CD14-positive monocyte (primary cell): ENCODE measurements around the gene CCDC159. TPM values are rescaled to one million over a fixed set of nuclear protein-coding genes. Genes with fewer than 3 reads are reported as not detected.
A peak's percentile ranks its signal among the peaks of the same experiment; 100 is the strongest.
"Not testable (repeated sequence)": the region's sequence is repeated elsewhere in the genome, so short reads cannot be mapped to it uniquely, and the experiment has no call there.

Experiments
- DNase-seq, 3 donors: peaks; one replicate each; pipeline ENCODE4 v3.0.0-alpha.2; 2011 to 2022
- H2AFZ ChIP-seq: 2 replicates; pipeline ENCODE4 v1.6.0; 2012; ENCODE audit warnings: mild to moderate bottlenecking, low read depth, low read length, inconsistent platforms; ENCODE audit not compliant: insufficient read depth, poor library complexity, severe bottlenecking
- H3K27ac ChIP-seq, 2 donors: 1 replicate in 1 of 2; 2 replicates in 1 of 2; pipeline ENCODE4 v1.5.1; 2012 to 2013; ENCODE audit warnings: low read length in 2 of 2, control low read depth in 1 of 2, inconsistent platforms in 1 of 2, low read depth in 1 of 2, mild to moderate bottlenecking in 1 of 2
- H3K27me3 ChIP-seq, 2 donors: one replicate each; pipeline versions ENCODE4 v1.6.0 to v1.6.1; 2011 to 2013; ENCODE audit warnings: low read length in 2 of 2; ENCODE audit not compliant: control insufficient read depth in 2 of 2, insufficient read depth in 2 of 2
- H3K36me3 ChIP-seq, 2 donors: replicated peaks in 1 of 2; 1 replicate in 1 of 2; 2 replicates in 1 of 2; pipeline versions ENCODE4 v1.5.1 to v1.6.1; 2012 to 2013; ENCODE audit warnings: low read length in 2 of 2, control low read depth in 1 of 2, inconsistent platforms in 1 of 2, mild to moderate bottlenecking in 1 of 2; ENCODE audit not compliant: insufficient read depth in 2 of 2, control insufficient read depth in 1 of 2
- H3K4me1 ChIP-seq, 2 donors: 1 replicate in 1 of 2; 2 replicates in 1 of 2; pipeline versions ENCODE4 v1.5.1 to v1.6.1; 2012 to 2013; ENCODE audit warnings: low read length in 2 of 2, control low read depth in 1 of 2, inconsistent platforms in 1 of 2, mild to moderate bottlenecking in 1 of 2, moderate library complexity in 1 of 2; ENCODE audit not compliant: insufficient read depth in 2 of 2, control insufficient read depth in 1 of 2
- H3K4me2 ChIP-seq: replicated peaks from 2 replicates; pipeline ENCODE3; 2012; ENCODE audit warnings: low read length, moderate library complexity, mild to moderate bottlenecking; ENCODE audit not compliant: poor library complexity, severe bottlenecking; ENCODE audit errors: extremely low read depth
- H3K4me3 ChIP-seq, 3 experiments: fragments of 200-600 bp in 1 of 3; sonication (generic) in 1 of 3; replicated peaks in 1 of 3; 1 replicate in 2 of 3; 2 replicates in 1 of 3; pipeline ENCODE4 v1.5.1; 2011 to 2013; ENCODE audit warnings: low read length in 3 of 3, mild to moderate bottlenecking in 3 of 3, control low read depth in 2 of 3, low read depth in 2 of 3, inconsistent platforms in 1 of 3, moderate library complexity in 1 of 3
- H3K79me2 ChIP-seq: 2 replicates; pipeline ENCODE4 v1.6.0; 2012; ENCODE audit warnings: mild to moderate bottlenecking, control low read depth, inconsistent platforms, low read length, moderate library complexity; ENCODE audit not compliant: insufficient read depth
- H3K9ac ChIP-seq: 2 replicates; pipeline ENCODE4 v1.6.0; 2017; ENCODE audit warnings: low read length, mild to moderate bottlenecking; ENCODE audit not compliant: insufficient read depth, poor library complexity, severe bottlenecking
- H3K9me3 ChIP-seq, 2 donors: replicated peaks in 1 of 2; 1 replicate in 1 of 2; 2 replicates in 1 of 2; pipeline versions ENCODE4 v1.5.1 to v1.6.1; 2012 to 2013; ENCODE audit warnings: low read length in 2 of 2, control low read depth in 1 of 2; ENCODE audit not compliant: control insufficient read depth in 1 of 2, insufficient read depth in 1 of 2
- H4K20me1 ChIP-seq: 2 replicates; pipeline ENCODE4 v1.6.0; 2012; ENCODE audit warnings: mild to moderate bottlenecking, low read length, control low read depth, moderate library complexity; ENCODE audit not compliant: insufficient read depth
- H3K27ac Mint-ChIP-seq, 7 donors: one replicate each; pipeline ENCODE4 v1.8.0; 2020; ENCODE audit warnings: mild to moderate bottlenecking in 7 of 7, mixed read lengths in 7 of 7, moderate library complexity in 6 of 7, inconsistent platforms in 2 of 7
- H3K27me3 Mint-ChIP-seq, 3 donors: one replicate each; pipeline ENCODE4 v1.8.0; 2021 to 2022; ENCODE audit warnings: low read depth in 3 of 3, mild to moderate bottlenecking in 3 of 3, mixed read lengths in 3 of 3, moderate library complexity in 3 of 3, inconsistent platforms in 1 of 3
- H3K36me3 Mint-ChIP-seq, 2 donors: one replicate each; pipeline ENCODE4 v1.8.0; 2020; ENCODE audit warnings: mixed read lengths in 2 of 2, inconsistent platforms in 1 of 2, mild to moderate bottlenecking in 1 of 2
- H3K4me1 Mint-ChIP-seq: one replicate; pipeline ENCODE4 v1.8.0; 2020; ENCODE audit warnings: mild to moderate bottlenecking, mixed read lengths
- H3K4me3 Mint-ChIP-seq, 2 donors: one replicate each; pipeline ENCODE4 v1.8.0; 2020; ENCODE audit warnings: mild to moderate bottlenecking in 2 of 2, mixed read lengths in 2 of 2, moderate library complexity in 1 of 2
- H3K9me3 Mint-ChIP-seq, 7 donors: one replicate each; pipeline ENCODE4 v1.8.0; 2020 to 2022; ENCODE audit warnings: mixed read lengths in 7 of 7, mild to moderate bottlenecking in 6 of 7, moderate library complexity in 6 of 7, inconsistent platforms in 2 of 7
- WGBS: methylation state at CpG from one replicate; pipeline ENCODE4 v1.1.5; 2013; ENCODE audit warnings: missing lambda C conversion rate; ENCODE audit not compliant: insufficient coverage; 5-methylcytosine and 5-hydroxymethylcytosine counted together
- intact Hi-C, 2 donors: fragments of 100-400 bp; cut with micrococcal nuclease; formaldehyde crosslinking; loops; one replicate each; pipeline versions ENCODE4 v1.15.0 to v1.15.1; 2023
- polyA plus RNA-seq, 3 donors: library from polyadenylated mRNA; depleted of rRNA in 1 of 3; unstranded in 2 of 3; stranded (reverse) in 1 of 3; fragments of 300-500 nt in 2 of 3; fragments of >200 nt in 1 of 3; fragmentation: Illumina TruSeq in 2 of 3; gene quantifications; 1 replicate in 2 of 3; 2 replicates in 1 of 3; pipeline ENCODE4 v1.2.3, GENCODE V29; 2012 to 2021
- TF ChIP-seq, protein P1 (sequence below): fragments of 200-600 bp; IDR thresholded peaks from one replicate; pipeline ENCODE4 v1.8.0; 2022; ENCODE audit warnings: antibody characterized with exemption, mild to moderate bottlenecking

Gene CCDC159
- polyA plus RNA-seq, 3 donors: 37.1 to 374 (median 38.3) TPM

DNA sequence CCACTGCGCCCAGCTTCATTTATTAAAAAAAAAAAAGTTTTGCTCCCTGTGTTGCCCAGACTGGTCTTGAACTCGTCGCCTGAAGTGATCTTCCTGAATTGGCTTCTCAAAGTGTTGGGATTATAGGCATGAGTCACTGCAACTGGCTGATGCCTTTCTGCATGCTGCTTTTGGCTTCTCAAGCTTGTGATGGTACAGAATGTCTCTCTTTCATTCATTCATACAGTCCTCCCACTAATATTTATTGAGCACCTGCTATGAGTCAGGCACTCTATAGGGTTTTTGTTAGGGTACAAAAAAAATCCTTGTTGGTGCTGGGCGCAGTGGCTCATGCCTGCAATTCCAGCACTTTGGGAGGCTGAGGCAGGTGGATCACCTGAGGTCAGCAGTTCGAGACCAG is 41.4 kb upstream of the CCDC159 start:
- 100% methylated on average over 1 of the region's 5 CpGs for WGBS
- TF ChIP-seq, protein P1, sequence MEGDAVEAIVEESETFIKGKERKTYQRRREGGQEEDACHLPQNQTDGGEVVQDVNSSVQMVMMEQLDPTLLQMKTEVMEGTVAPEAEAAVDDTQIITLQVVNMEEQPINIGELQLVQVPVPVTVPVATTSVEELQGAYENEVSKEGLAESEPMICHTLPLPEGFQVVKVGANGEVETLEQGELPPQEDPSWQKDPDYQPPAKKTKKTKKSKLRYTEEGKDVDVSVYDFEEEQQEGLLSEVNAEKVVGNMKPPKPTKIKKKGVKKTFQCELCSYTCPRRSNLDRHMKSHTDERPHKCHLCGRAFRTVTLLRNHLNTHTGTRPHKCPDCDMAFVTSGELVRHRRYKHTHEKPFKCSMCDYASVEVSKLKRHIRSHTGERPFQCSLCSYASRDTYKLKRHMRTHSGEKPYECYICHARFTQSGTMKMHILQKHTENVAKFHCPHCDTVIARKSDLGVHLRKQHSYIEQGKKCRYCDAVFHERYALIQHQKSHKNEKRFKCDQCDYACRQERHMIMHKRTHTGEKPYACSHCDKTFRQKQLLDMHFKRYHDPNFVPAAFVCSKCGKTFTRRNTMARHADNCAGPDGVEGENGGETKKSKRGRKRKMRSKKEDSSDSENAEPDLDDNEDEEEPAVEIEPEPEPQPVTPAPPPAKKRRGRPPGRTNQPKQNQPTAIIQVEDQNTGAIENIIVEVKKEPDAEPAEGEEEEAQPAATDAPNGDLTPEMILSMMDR: no peak
- Histone ChIP-seq H3K27me3 (no peaks in the 10 kb centered on the region), H3K36me3 (peaks cover 11 to 26% of the 10 kb centered on the region in 2 donors), H3K4me3 (no peak overlapping the region), H3K4me1 (peaks cover 0 to 3% of the 10 kb centered on the region in 2 donors), H3K9ac (no peak overlapping the region), H3K79me2 (peaks cover 27% of the 10 kb centered on the region), H4K20me1 (peaks cover 55% of the 10 kb centered on the region), H3K4me2 (no peak overlapping the region), H2AFZ (no peak overlapping the region), H3K27ac (no peak overlapping the region), H3K9me3 (no peaks in the 10 kb centered on the region)
- Mint-ChIP-seq H3K9me3 (peaks cover 0 to 1% (median 0%) of the 10 kb centered on the region in 7 donors), H3K4me3 (no peak overlapping the region), H3K36me3 (peaks cover 34 to 59% of the 10 kb centered on the region in 2 donors), H3K27me3 (peaks cover 0 to 4% (median 2%) of the 10 kb centered on the region in 3 donors), H3K4me1 (peaks cover 27% of the 10 kb centered on the region), H3K27ac (peak overlapping the region in 1 of 7 donors; percentile 41)
- intact Hi-C loops: no loop called here
- no peak for DNase-seq

DNA sequence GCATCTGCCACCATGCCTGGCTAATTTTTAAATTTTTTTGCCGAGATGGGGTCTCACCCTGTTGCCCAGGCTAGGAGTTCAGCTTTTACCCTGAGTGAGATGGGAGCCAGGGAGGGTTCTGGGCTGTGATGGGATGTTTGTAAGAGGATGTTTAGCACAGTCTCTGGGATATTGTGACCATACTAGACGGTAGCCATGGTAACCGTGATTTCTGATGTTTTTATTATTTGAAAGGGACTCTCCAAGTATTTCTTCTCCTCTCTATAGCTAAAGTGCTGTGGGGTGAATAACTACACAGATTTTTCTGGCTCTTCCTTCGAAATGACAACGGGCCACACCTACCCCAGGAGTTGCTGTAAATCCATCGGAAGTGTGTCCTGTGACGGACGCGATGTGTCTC is 40.0 kb upstream of the CCDC159 start:
- no peak overlapping the region for H3K4me3 Mint-ChIP-seq
- peaks cover 19% of the 10 kb centered on the region for H3K4me1 Mint-ChIP-seq
- peaks cover 0 to 3% (median 0%) of the 10 kb centered on the region in 7 donors for H3K9me3 Mint-ChIP-seq
- Histone ChIP-seq H3K9me3 (no peaks in the 10 kb centered on the region), H3K4me1 (no peaks in the 10 kb centered on the region), H3K27ac (no peak overlapping the region), H3K27me3 (no peaks in the 10 kb centered on the region), H3K36me3 (peaks cover 11 to 25% of the 10 kb centered on the region in 2 donors), H3K9ac (no peak overlapping the region), H3K4me3 (no peak overlapping the region), H4K20me1 (peaks cover 64% of the 10 kb centered on the region), H2AFZ (no peak overlapping the region), H3K4me2 (no peak overlapping the region), H3K79me2 (peaks cover 41% of the 10 kb centered on the region)
- TF ChIP-seq, protein P1: no peak
- intact Hi-C loops: no loop called here
- WGBS: 100% methylated on average over 1 of the region's 9 CpGs
- H3K27me3 Mint-ChIP-seq: peaks cover 0 to 2% (median 2%) of the 10 kb centered on the region in 3 donors
- peaks cover 25 to 55% of the 10 kb centered on the region in 2 donors for H3K36me3 Mint-ChIP-seq
- DNase-seq: no peak
- peak overlapping the region in 2 of 7 donors; percentile 26 to 77 for H3K27ac Mint-ChIP-seq

DNA sequence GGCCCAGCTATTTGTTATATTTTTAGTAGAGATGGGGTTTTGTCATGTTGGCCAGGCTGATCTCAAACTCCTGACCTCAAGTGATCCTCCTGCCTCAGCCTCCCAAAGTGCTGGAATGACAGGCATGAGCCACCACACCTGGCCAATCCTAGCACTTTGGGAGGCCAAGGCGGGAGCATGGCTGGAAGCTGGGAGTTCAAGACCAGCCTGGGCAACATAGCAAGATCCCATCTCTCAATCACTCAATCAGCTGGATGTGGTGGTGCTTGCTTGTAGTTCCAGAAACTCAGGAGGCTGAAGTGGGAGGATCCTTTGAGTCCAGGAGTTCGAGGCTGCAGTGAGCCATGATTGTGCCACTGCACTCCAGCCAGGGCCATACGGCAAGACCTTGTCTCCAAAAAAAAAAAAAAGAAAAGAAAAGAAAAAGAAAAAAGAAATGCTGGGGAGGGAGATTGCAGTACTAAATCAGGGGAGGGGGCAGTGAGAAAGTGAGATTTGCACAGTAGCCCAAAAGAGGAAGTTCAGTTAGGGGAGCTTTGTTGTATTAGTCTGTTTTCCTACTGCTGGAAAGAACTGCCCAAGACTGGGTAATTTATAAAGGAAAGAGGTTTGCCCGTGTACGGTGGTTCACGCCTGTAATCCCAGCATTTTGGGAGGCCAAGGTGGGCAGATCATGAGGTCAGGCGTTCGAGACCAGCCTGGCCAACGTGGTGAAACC is 25.9 kb upstream of the CCDC159 start:
- peak overlapping the region; percentile 36 to 77 (median 46) for H3K4me3 ChIP-seq
- H3K9ac ChIP-seq: peak overlapping the region; percentile 63
- H3K9me3 ChIP-seq, H3K27me3 ChIP-seq, H3K36me3 ChIP-seq, H3K27me3 Mint-ChIP-seq, H2AFZ ChIP-seq, H3K9me3 Mint-ChIP-seq, H4K20me1 ChIP-seq: not testable (repeated sequence)
- H3K27ac Mint-ChIP-seq: peak overlapping the region; percentile 91 to 99 (median 99)
- H3K36me3 Mint-ChIP-seq: peaks cover 17 to 49% of the 10 kb centered on the region in 2 donors
- DNase-seq: peak in 2 of 3 donors; percentile 67 to 70
- peaks cover 95% of the 10 kb centered on the region for H3K4me1 Mint-ChIP-seq
- peaks cover 93 to 97% of the 10 kb centered on the region in 2 donors for H3K4me1 ChIP-seq
- H3K4me3 Mint-ChIP-seq: peak overlapping the region; percentile 89 to 91
- H3K4me2 ChIP-seq: peak overlapping the region; percentile 67
- intact Hi-C loops: loop anchor here in 1 of 2 donors (1.0 to 10.0 kb wide), 2 partner anchors 24 to 244 kb away; partner anchors contain the start of gene TSPAN16
- no CpG with 5 or more reads among the region's 9 CpGs for WGBS
- peak overlapping the region; percentile 94 to 97 for H3K27ac ChIP-seq
- H3K79me2 ChIP-seq: peaks cover 68% of the 10 kb centered on the region
